Mucosa of gallbladder (tissue), 1 donor: ENCODE measurements around the gene THUMPD3. TPM values are rescaled to one million over a fixed set of nuclear protein-coding genes. Genes with fewer than 3 reads are reported as not detected.

Source experiments
- DNase-seq: peaks from one replicate; pipeline ENCODE4 v3.0.0-alpha.2; 2020; ENCODE audit warnings: low spot score
- total RNA-seq: library from RNA; stranded (reverse); gene quantifications from one replicate; pipeline ENCODE4 v1.2.1, GENCODE V29; 2021
- donor health status: DM: no; HTN: no; CAD: no.

THUMPD3 gene
- total RNA-seq = 43.4 TPM

GRCh38 chr3:9362731-9363530 lies at the start of gene THUMPD3:
THUMPD3 (plus strand) TSS chr3:9363054; CDS start chr3:9365069, 2,015 bp downstream.
- peak; percentile 89 for DNase-seq

GRCh38 chr3:9314796-9315195 lies 48.1 kb upstream of the THUMPD3 start:
- no peak for DNase-seq

GRCh38 chr3:9316881-9317361 lies 45.9 kb upstream of the THUMPD3 start:
- DNase-seq = no peak

GRCh38 chr3:9322780-9323179 lies 40.1 kb upstream of the THUMPD3 start:
- DNase-seq = no peak

GRCh38 chr3:9324944-9325343 lies 37.9 kb upstream of the THUMPD3 start:
- DNase-seq = no peak

GRCh38 chr3:9327578-9327977 lies 35.3 kb upstream of the THUMPD3 start:
- no peak for DNase-seq

- DNase-seq = no peak
Observed at GRCh38 chr3:9330166-9330703, 32.6 kb upstream of the THUMPD3 start.

GRCh38 chr3:9331171-9331570 lies 31.7 kb upstream of the THUMPD3 start:
- DNase-seq = no peak

GRCh38 chr3:9332250-9333030 lies 30.4 kb upstream of the THUMPD3 start:
- no peak for DNase-seq

GRCh38 chr3:9339761-9340471 lies 22.9 kb upstream of the THUMPD3 start:
- DNase-seq = no peak

GRCh38 chr3:9340472-9340902 lies 22.4 kb upstream of the THUMPD3 start:
- DNase-seq = no peak

- no peak for DNase-seq
Observed at GRCh38 chr3:9342696-9343095, 20.2 kb upstream of the THUMPD3 start.

GRCh38 chr3:9343115-9343514 lies 19.7 kb upstream of the THUMPD3 start:
- no peak for DNase-seq

- no peak for DNase-seq
Observed at GRCh38 chr3:9345041-9345440, 17.8 kb upstream of the THUMPD3 start.

- DNase-seq = no peak
Observed at GRCh38 chr3:9346141-9346540, 16.7 kb upstream of the THUMPD3 start.

GRCh38 chr3:9347081-9347480 lies 15.8 kb upstream of the THUMPD3 start:
- no peak for DNase-seq

- DNase-seq = no peak
Observed at GRCh38 chr3:9347887-9348286, 15.0 kb upstream of the THUMPD3 start.

GRCh38 chr3:9349321-9350117 lies 13.3 kb upstream of the THUMPD3 start:
- no peak for DNase-seq

- no peak for DNase-seq
Observed at GRCh38 chr3:9351709-9352126, 11.1 kb upstream of the THUMPD3 start.

GRCh38 chr3:9352917-9353752 lies 9.7 kb upstream of the THUMPD3 start:
- peak; percentile 76 for DNase-seq
